Vagina (tissue), 2 donors: ENCODE results near the gene CCDC110. TPM values are rescaled to one million over a fixed set of nuclear protein-coding genes. Genes with fewer than 3 reads are reported as not detected.

Experiments
- DNase-seq, 2 donors: peaks; one replicate each; pipeline ENCODE4 v3.0.0-alpha.2; 2017; ENCODE audit errors: extremely low spot score in 2 of 2
- H3K27ac ChIP-seq: fragments of 200-600 bp; sonication (generic); one replicate; pipeline ENCODE4 v1.5.1; 2019
- H3K27me3 ChIP-seq: fragments of 200-600 bp; sonication (generic); one replicate; pipeline ENCODE4 v1.5.1; 2019
- H3K36me3 ChIP-seq, 2 donors: fragments of 200-600 bp; sonication (generic); one replicate each; pipeline ENCODE4 v1.5.1; 2017 to 2019
- H3K4me1 ChIP-seq: fragments of 200-600 bp; sonication (generic); one replicate; pipeline ENCODE4 v1.5.1; 2019
- H3K4me3 ChIP-seq, 2 donors: fragments of 200-600 bp; sonication (generic); 1 replicate in 1 of 2; 2 replicates in 1 of 2; pipeline ENCODE4 v1.5.1; 2016 to 2019
- H3K9me3 ChIP-seq: fragments of 200-600 bp; sonication (generic); one replicate; pipeline ENCODE4 v1.5.1; 2019
- POLR2A ChIP-seq, 2 donors: fragments of 450-650 bp; IDR thresholded peaks; one replicate each; pipeline ENCODE4 v1.6.1; 2017; ENCODE audit warnings: antibody characterized with exemption in 2 of 2, mild to moderate bottlenecking in 2 of 2, moderate library complexity in 2 of 2
- POLR2AphosphoS5 ChIP-seq, 2 donors: sonication (generic); formaldehyde crosslinking; IDR thresholded peaks; one replicate each; pipeline ENCODE4 v1.9.0; 2017; ENCODE audit warnings: antibody characterized with exemption in 2 of 2, mild to moderate bottlenecking in 2 of 2, low read depth in 1 of 2; ENCODE audit not compliant: insufficient read depth in 1 of 2
- intact Hi-C: fragments of 100-400 bp; cut with DNase I; formaldehyde crosslinking; loops from one replicate; pipeline ENCODE4 v1.15.1; 2023
- small RNA-seq: library from RNA; depleted of rRNA; stranded (forward); fragments of <200 nt; gene quantifications from one replicate; pipeline ENCODE3, GENCODE V24; 2016
- total RNA-seq: library from RNA; depleted of rRNA; stranded (reverse); fragments of >200 nt; gene quantifications from one replicate; pipeline ENCODE4 v1.2.3, GENCODE V29; 2016

Gene CCDC110
- total RNA-seq, 1 donor from 2014 or later, result 1.2 TPM

GRCh38 chr4:185395238-185395955 is 76.1 kb downstream of the CCDC110 start, which contains the start of gene LRP2BP:
LRP2BP (minus strand) TSS chr4:185395924; CDS start chr4:185378186, 17,738 bp downstream.
- H3K27ac ChIP-seq, result peak within 1 kb of the TSS; percentile 100
- TF ChIP-seq POLR2A (IDR thresholded peaks at IDR 0.05) (no peak), POLR2AphosphoS5 (IDR thresholded peaks at IDR 0.05; ENCODE audit: insufficient read depth in 1 of 2, low read depth in 1 of 2) (peak in 1 of 2 donors; percentile 93)
- H3K27me3 ChIP-seq, result no peaks in the 10 kb centered on the region
- no peaks in the 10 kb centered on the region for H3K9me3 ChIP-seq
- H3K4me3 ChIP-seq, result peak within 1 kb of the TSS; percentile 80 to 83
- DNase-seq, result no peak
- peaks cover 0 to 4% of the 10 kb centered on the region in 2 donors for H3K36me3 ChIP-seq
- intact Hi-C loops, result loop anchor here (10.0 kb wide), 2 partner anchors 189 to 191 kb away; partner anchors contain the start of genes CFAP97 and SNX25
- peaks cover 14% of the 10 kb centered on the region for H3K4me1 ChIP-seq

Small RNAs within 50 kb of the gene (small RNA-seq; reads per million reads assigned to genes)
- gene RF00019, result not detected

Other genes with a start within 250 kb of the CCDC110 start
- 0.49 TPM for gene LRP2BP, start 75.8 kb downstream of the CCDC110 start, total RNA-seq
- gene ANKRD37, start 74.9 kb downstream of the CCDC110 start, total RNA-seq, result 56.7 TPM
- 20.4 TPM for gene UFSP2, start 45.8 kb downstream of the CCDC110 start, total RNA-seq
- gene PDLIM3, start 63.8 kb upstream of the CCDC110 start, total RNA-seq, result 148 TPM